ENCODE data around the gene THEMIS2. TPM values are rescaled to one million over a fixed set of nuclear protein-coding genes. Genes with fewer than 3 reads are reported as not detected.

The THEMIS2 gene
- total and polyA plus RNA-seq, 10 of the 15 experiments (the other 5 are each of a cell fraction or from before 2014, with no cell fraction given): 9.1 to 114 (median 38.3) TPM

DNA sequence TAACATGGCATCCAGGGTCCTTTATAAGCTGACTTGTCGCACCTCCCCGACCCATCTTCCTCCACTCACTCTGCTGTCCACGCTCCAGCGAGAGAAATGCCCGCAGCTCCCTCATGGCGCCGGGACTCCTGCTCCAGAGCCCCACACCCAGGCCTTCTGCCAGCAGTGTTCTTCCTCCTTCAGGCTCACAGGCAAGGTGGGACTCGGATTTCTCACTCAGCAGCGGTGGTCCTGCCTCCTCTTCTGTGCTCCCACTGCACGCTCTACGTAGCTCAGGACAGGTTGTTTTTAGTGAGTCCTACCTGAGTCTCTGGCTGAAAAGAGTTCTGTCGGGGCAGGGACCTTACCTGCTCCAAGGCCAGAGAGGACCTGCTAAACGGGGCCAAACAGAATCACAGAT, 11.2 kb downstream of the THEMIS2 start (continued):
- TF ChIP-seq RAD51 (IDR thresholded peaks at IDR 0.05): no peak

DNA sequence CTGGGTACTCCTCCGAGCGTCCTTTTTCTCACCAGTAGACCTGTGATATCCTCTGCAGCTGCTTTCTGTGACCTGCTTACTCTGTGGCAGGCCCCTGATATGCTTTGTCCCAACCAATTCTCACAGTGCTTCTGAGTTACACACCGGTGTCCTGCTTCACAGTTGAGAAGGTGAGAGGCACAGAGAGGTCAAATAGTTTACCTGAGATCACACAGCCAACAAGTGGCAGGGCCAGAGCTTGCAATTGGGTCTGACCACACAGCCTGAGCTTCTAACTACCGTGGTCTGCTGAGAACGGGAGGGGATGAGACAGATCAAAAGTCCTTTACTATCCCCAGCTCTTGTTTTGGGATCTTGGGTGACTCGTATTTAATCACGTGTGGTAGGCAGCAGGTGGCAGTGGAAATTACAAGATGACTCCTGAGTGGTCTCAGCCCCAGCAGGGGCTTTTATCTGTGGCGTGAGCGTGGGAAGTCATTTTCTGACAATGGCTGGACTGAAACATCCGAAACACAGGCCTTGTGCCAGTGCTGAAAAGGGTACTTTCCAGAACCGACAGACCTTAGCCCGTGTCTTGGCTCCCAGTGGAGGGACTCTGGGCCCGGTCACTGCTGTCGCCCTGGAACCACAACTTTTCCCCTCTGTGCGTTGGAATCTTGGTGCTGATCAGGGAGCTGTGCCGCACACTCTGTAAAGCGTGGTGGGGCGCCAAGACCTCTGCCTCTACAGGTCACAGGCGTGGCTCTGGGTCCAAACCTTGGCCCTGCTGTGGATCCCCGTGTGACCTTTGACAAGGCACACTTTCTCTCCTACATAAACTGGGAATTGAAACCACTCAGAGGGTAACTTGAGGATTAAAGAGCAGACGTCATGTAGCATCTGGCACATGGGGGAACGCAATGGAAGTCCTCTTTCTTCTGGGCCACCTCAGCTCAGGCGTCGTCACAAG, 11.9 kb downstream of the THEMIS2 start:
- Histone ChIP-seq H3K9ac (ENCODE audit: control insufficient read depth, insufficient read depth, low read length) (peak overlapping the region; percentile 70), H4K20me1 (ENCODE audit: control insufficient read depth, insufficient read depth) (no peaks in the 10 kb centered on the region)
- SMC1A ChIA-PET (ENCODE audit: uncharacterized antibody, unreplicated experiment): interaction anchor here (0.7 to 2.5 kb wide), 7 partner anchors 7 to 89 kb away, joined by 3 to 30 read pairs (median 4); no protein-coding TSS in a partner anchor
- TF ChIP-seq RAD21 (IDR thresholded peaks at IDR 0.05; ENCODE audit: insufficient read depth, low read depth, low read length) (no peak), IKZF2 (IDR thresholded peaks at IDR 0.05) (peak; percentile 94), SP1 (IDR thresholded peaks at IDR 0.05; ENCODE audit: low read depth, low read length) (no peak), BCL3 (IDR thresholded peaks at IDR 0.05; ENCODE audit: borderline replicate concordance, insufficient read depth, low read depth, low read length, poor library complexity, severe bottlenecking) (peak; percentile 53), TCF12 (IDR thresholded peaks at IDR 0.05; ENCODE audit: low read depth, low read length) (peak; percentile 85), SIX5 (IDR thresholded peaks at IDR 0.05; ENCODE audit: low read depth, low read length, severe bottlenecking) (no peak), ATF7 (IDR thresholded peaks at IDR 0.05; ENCODE audit: low read depth) (peak; percentile 43; the same call in 1 of the 2 replicates), RFX5 (IDR thresholded peaks at IDR 0.05; ENCODE audit: low read depth, low read length) (no peak), PAX8 (IDR thresholded peaks at IDR 0.05) (peak; percentile 65; the same call in 1 of the 2 replicates), MEF2A (IDR thresholded peaks at IDR 0.05; ENCODE audit: insufficient read depth, low read depth, low read length) (peak; percentile 13; the same call in 1 of the 2 replicates), ESRRA (IDR thresholded peaks at IDR 0.05; ENCODE audit: low read length) (no peak), NFXL1 (IDR thresholded peaks at IDR 0.05; ENCODE audit: borderline replicate concordance) (no peak), EED (IDR thresholded peaks at IDR 0.05; ENCODE audit: low read depth) (peak; percentile 72), CHD2 (IDR thresholded peaks at IDR 0.05; ENCODE audit: borderline replicate concordance, low read depth, low read length) (peak; percentile 6), SRF (IDR thresholded peaks at IDR 0.05; ENCODE audit: low read depth in 2 of 2, low read length in 2 of 2) (0 out of 4 replicates have a peak, but pooled peaks of 1 of the 2 experiments have one; percentile 38), HDAC2 (IDR thresholded peaks at IDR 0.05) (no peak), RELA (IDR thresholded peaks at IDR 0.05; ENCODE audit: borderline replicate concordance, partially characterized antibody) (peak; percentile 84), TBL1XR1 (IDR thresholded peaks at IDR 0.05; ENCODE audit: low read depth, low read length) (peak; percentile 42; the same call in 1 of the 2 replicates)
- TF ChIP-seq, protein P1, sequence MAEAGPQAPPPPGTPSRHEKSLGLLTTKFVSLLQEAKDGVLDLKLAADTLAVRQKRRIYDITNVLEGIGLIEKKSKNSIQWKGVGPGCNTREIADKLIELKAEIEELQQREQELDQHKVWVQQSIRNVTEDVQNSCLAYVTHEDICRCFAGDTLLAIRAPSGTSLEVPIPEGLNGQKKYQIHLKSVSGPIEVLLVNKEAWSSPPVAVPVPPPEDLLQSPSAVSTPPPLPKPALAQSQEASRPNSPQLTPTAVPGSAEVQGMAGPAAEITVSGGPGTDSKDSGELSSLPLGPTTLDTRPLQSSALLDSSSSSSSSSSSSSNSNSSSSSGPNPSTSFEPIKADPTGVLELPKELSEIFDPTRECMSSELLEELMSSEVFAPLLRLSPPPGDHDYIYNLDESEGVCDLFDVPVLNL (IDR thresholded peaks at IDR 0.05; ENCODE audit: low read depth, low read length): no peak

More for the DNA sequence above, 11.9 kb downstream of the THEMIS2 start:
- ChIA-PET POLR2A (interaction anchor here (0.6 to 2.5 kb wide), 7 partner anchors 10 to 223 kb away, joined by 3 to 28 read pairs (median 3); partner anchors contain the start of gene EYA3), CTCF (interaction anchor here (0.9 to 1.9 kb wide), 7 partner anchors 8 to 56 kb away, joined by 3 to 13 read pairs (median 5); no protein-coding TSS in a partner anchor), RAD21 (ENCODE audit: unreplicated experiment) (interaction anchor here (1.1 to 2.6 kb wide), 8 partner anchors 8 to 291 kb away, joined by 3 to 33 read pairs (median 4); partner anchors contain the start of gene THEMIS2)
- no TSS peak for BruUV-seq (replicated peaks)
- Histone ChIP-seq H3K4me3 (no peak overlapping the region; the same call in 1 of the 2 replicates), H3K36me3 (ENCODE audit: control insufficient read depth in 2 of 2, insufficient read depth in 2 of 2, low read length in 1 of 2) (peaks cover 15 to 37% of the 10 kb centered on the region in 2 experiments), H3K27me3 (replicated peaks in 1 of 2; ENCODE audit: control insufficient read depth in 2 of 2, insufficient read depth in 2 of 2, low read length in 1 of 2) (no peaks in the 10 kb centered on the region), H3K27ac (ENCODE audit: control insufficient read depth, insufficient read depth) (peak overlapping the region; percentile 94), H3K4me1 (ENCODE audit: control insufficient read depth, insufficient read depth, low read length) (peaks cover 63% of the 10 kb centered on the region), H2AFZ (ENCODE audit: control insufficient read depth, low read depth, low read length) (no peak overlapping the region; the same call in 1 of the 2 replicates), H3K79me2 (ENCODE audit: control insufficient read depth, insufficient read depth, low read length) (peaks cover 41% of the 10 kb centered on the region), H3K9me3 (replicated peaks; ENCODE audit: control insufficient read depth, insufficient read depth, low read length) (no peaks in the 10 kb centered on the region; the same call in 2 of the 3 replicates), H3K4me2 (ENCODE audit: control insufficient read depth, insufficient read depth) (peak overlapping the region; percentile 48)
- intact Hi-C loops (cut with micrococcal nuclease; ENCODE audit: unreplicated experiment): loop anchor here (1.0 kb wide), 1 partner anchor 9 kb away; no protein-coding TSS in a partner anchor
- ATAC-seq: peak; percentile 65
- DNase-seq (ENCODE audit: low read depth, low spot score): peak; percentile 87
- in situ Hi-C loops (cut with MboI): no loop called here
- 3% methylated on average over 24 of the region's 24 CpGs for WGBS (ENCODE audit: insufficient coverage, insufficient replicate concordance, low lambda C conversion rate, missing lambda C conversion rate)
- FAIRE-seq: peak; percentile 93

Data from GM12878 (cell line).